Measurements from ENCODE around the gene AKNA. TPM values are rescaled to one million over a fixed set of nuclear protein-coding genes. Genes with fewer than 3 reads are reported as not detected.

The AKNA gene
- total RNA-seq, 2 experiments from 2014 or later = 61.4 to 203 TPM

GRCh38 chr9:114287001-114287762 is 100.6 kb downstream of the AKNA start:
- no peak for DNase-seq (ENCODE audit: low spot score)

GRCh38 chr9:114286146-114286679 is 101.6 kb downstream of the AKNA start:
- Histone ChIP-seq H3K9me3 (ENCODE audit: low read length) (no peaks in the 10 kb centered on the region), H3K36me3 (ENCODE audit: insufficient read depth, low read length) (no peaks in the 10 kb centered on the region), H3K9me2 (ENCODE audit: insufficient read depth, low read length) (no peaks in the 10 kb centered on the region), H3K4me1 (ENCODE audit: insufficient read depth, low read length, poor library complexity, severe bottlenecking) (no peaks in the 10 kb centered on the region), H3K4me2 (ENCODE audit: low read length) (no peak overlapping the region), H4K20me1 (ENCODE audit: insufficient read depth, low read length) (no peaks in the 10 kb centered on the region), H2AFZ (ENCODE audit: low read length) (no peak overlapping the region), H3K4me3 (ENCODE audit: low read depth, low read length, poor library complexity, severe bottlenecking) (no peak overlapping the region), H3K79me2 (ENCODE audit: insufficient read depth, low read depth, low read length) (no peaks in the 10 kb centered on the region), H3K27ac (ENCODE audit: low read depth, low read length, poor library complexity, severe bottlenecking) (no peak overlapping the region)
- no peak for TF ChIP-seq EZH2phosphoT487 (IDR thresholded peaks at IDR 0.05; ENCODE audit: borderline replicate concordance, low read depth, low read length)
- intact Hi-C loops (cut with micrococcal nuclease; ENCODE audit: unreplicated experiment) = no loop called here
- no TSS peak for BruUV-seq (replicated peaks)
- DNase-seq (ENCODE audit: low spot score) = no peak
- POLR2A ChIA-PET = no interaction called here
- CTCF ChIA-PET (ENCODE audit: unreplicated experiment) = no interaction called here

More at GRCh38 chr9:114287001-114287762, 100.6 kb downstream of the AKNA start:
- Histone ChIP-seq H3K4me3 (ENCODE audit: low read depth, low read length, poor library complexity, severe bottlenecking) (no peak overlapping the region), H3K9me2 (ENCODE audit: insufficient read depth, low read length) (no peaks in the 10 kb centered on the region), H3K4me1 (ENCODE audit: insufficient read depth, low read length, poor library complexity, severe bottlenecking) (no peaks in the 10 kb centered on the region), H2AFZ (ENCODE audit: low read length) (no peak overlapping the region), H3K27ac (ENCODE audit: low read depth, low read length, poor library complexity, severe bottlenecking) (no peak overlapping the region), H3K36me3 (ENCODE audit: insufficient read depth, low read length) (no peaks in the 10 kb centered on the region), H4K20me1 (ENCODE audit: insufficient read depth, low read length) (no peaks in the 10 kb centered on the region), H3K4me2 (ENCODE audit: low read length) (no peak overlapping the region), H3K79me2 (ENCODE audit: insufficient read depth, low read depth, low read length) (no peaks in the 10 kb centered on the region), H3K9me3 (ENCODE audit: low read length) (no peaks in the 10 kb centered on the region)
- TF ChIP-seq EZH2phosphoT487 (IDR thresholded peaks at IDR 0.05; ENCODE audit: borderline replicate concordance, low read depth, low read length) = no peak
- no peak for TF ChIP-seq CTCF (conservative IDR thresholded peaks at IDR 0.05; ENCODE audit: low read length)
- intact Hi-C loops (cut with micrococcal nuclease; ENCODE audit: unreplicated experiment) = no loop called here
- no TSS peak for BruUV-seq (replicated peaks)
- ChIA-PET CTCF (ENCODE audit: unreplicated experiment) (no interaction called here), POLR2A (no interaction called here)

GRCh38 chr9:114285166-114285867 is 102.5 kb downstream of the AKNA start:
- no peak overlapping the region for H2AFZ ChIP-seq (ENCODE audit: low read length)
- H3K4me2 ChIP-seq (ENCODE audit: low read length) = no peak overlapping the region
- H4K20me1 ChIP-seq (ENCODE audit: insufficient read depth, low read length) = no peaks in the 10 kb centered on the region
- no peaks in the 10 kb centered on the region for H3K79me2 ChIP-seq (ENCODE audit: insufficient read depth, low read depth, low read length)
- no TSS peak for BruUV-seq (replicated peaks)
- TF ChIP-seq EZH2phosphoT487 (IDR thresholded peaks at IDR 0.05; ENCODE audit: borderline replicate concordance, low read depth, low read length) (no peak), CTCF (conservative IDR thresholded peaks at IDR 0.05; ENCODE audit: low read length) (no peak)
- H3K4me1 ChIP-seq (ENCODE audit: insufficient read depth, low read length, poor library complexity, severe bottlenecking) = no peaks in the 10 kb centered on the region
- H3K36me3 ChIP-seq (ENCODE audit: insufficient read depth, low read length) = no peaks in the 10 kb centered on the region
- no peak for DNase-seq (ENCODE audit: low spot score)
- no peak overlapping the region for H3K4me3 ChIP-seq (ENCODE audit: low read depth, low read length, poor library complexity, severe bottlenecking)
- H3K9me2 ChIP-seq (ENCODE audit: insufficient read depth, low read length) = no peaks in the 10 kb centered on the region
- no peak overlapping the region for H3K27ac ChIP-seq (ENCODE audit: low read depth, low read length, poor library complexity, severe bottlenecking)
- no peaks in the 10 kb centered on the region for H3K9me3 ChIP-seq (ENCODE audit: low read length)
- ChIA-PET POLR2A (no interaction called here), CTCF (ENCODE audit: unreplicated experiment) (no interaction called here)
- intact Hi-C loops (cut with micrococcal nuclease; ENCODE audit: unreplicated experiment) = no loop called here
